D721Med (cell line): ENCODE measurements around the gene PRRT1B.

Experiments used
- DNase-seq: peaks from one replicate; pipeline ENCODE4 v3.0.0; 2011; ENCODE audit warnings: low spot score; ENCODE audit not compliant: insufficient read length
- FAIRE-seq: peaks from 2 replicates; lab custom pipeline; 2011; peaks lifted over from hg19 to GRCh38; lab: Jason Lieb, UNC
- CTCF ChIP-seq: IDR thresholded peaks from 2 replicates; pipeline ENCODE4 v1.5.1; 2012; ENCODE audit warnings: mild to moderate bottlenecking, control low read depth; ENCODE audit not compliant: insufficient read depth; ENCODE audit errors: missing control alignments

PRRT1B gene

GRCh38 chr9:131578021-131578420 lies 32.7 kb downstream of the PRRT1B start:
- DNase-seq = no peak
- FAIRE-seq = no peak
- TF ChIP-seq CTCF = no peak

DNA sequence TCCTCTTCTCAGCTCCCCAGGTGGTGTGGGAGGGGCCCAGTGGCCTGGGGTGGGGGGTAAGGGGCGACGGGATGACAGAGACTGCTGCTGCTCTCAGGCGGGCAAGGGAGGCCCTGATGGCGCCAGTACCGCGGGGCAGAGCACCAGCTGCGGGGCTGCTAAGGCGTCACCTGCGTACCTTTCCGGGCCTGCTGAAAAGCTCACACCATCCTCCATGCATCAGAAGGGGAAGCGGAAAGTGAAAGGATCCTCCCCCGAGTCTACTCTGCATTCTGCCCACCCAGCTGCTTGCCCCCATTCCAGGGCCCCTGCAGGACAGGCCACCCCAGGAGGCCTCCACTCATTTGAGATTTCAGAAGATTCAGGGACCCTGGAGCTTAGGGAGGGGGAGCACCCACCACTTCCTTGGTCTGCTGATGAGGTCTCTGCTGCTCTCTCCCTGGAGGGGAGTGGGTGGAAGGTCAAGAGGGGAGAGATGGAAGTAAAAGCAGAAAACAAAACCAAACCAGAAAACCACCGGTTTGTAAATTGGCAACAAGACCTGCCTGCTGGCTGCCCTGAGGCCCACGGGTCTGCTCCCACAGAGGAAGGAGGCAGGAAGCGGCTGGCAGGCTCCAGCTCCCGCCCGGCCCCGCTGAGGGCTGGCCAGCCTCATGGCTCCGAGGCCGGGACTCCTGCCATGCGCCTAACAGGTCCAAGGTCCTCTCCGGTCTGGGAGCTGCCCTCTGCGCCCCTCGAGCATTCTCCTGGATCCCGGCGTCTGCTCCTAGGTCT lies 33.6 kb downstream of the PRRT1B start:
- no peak for FAIRE-seq
- TF ChIP-seq CTCF = no peak
- DNase-seq = no peak

GRCh38 chr9:131579789-131580211 lies 34.5 kb downstream of the PRRT1B start:
- TF ChIP-seq CTCF = no peak
- FAIRE-seq (no peak), DNase-seq (no peak)

DNA sequence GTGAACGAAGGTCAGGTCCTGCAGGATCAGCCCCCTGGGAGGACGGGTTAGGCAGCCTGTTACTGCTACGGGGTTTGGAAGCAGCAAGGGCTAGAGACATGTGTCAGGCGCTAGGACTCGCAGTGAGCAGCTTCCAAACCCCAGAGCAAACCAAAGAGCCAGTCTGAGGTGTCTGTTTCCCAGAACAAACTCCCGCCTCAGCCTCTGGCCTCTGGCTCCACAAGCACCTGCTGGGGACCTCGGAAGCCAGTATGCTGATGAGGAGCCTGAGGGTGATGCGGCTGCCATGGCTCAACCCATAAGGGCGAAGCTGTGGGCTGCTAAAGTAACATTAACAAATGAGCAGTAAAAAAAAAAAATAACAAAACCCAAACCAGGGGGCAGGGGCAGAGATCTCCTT lies 35.0 kb downstream of the PRRT1B start:
- no peak for DNase-seq
- no peak for TF ChIP-seq CTCF
- no peak for FAIRE-seq

- no peak for FAIRE-seq
- DNase-seq = no peak
- no peak for TF ChIP-seq CTCF
Measured at GRCh38 chr9:131582056-131582455, 36.7 kb downstream of the PRRT1B start.

GRCh38 chr9:131582466-131583336 lies 37.4 kb downstream of the PRRT1B start:
- no peak for TF ChIP-seq CTCF
- FAIRE-seq (no peak), DNase-seq (no peak)

GRCh38 chr9:131583337-131583645 lies 38.0 kb downstream of the PRRT1B start:
- DNase-seq = no peak
- no peak for TF ChIP-seq CTCF
- no peak for FAIRE-seq
